Measurements from ENCODE around the gene ELAVL1. TPM values are rescaled to one million over a fixed set of nuclear protein-coding genes. Genes with fewer than 3 reads are reported as not detected.

The ELAVL1 gene
- polyA plus RNA-seq, 1 of the 3 experiments (the other 2 are of a cell fraction), result 49.6 TPM

DNA sequence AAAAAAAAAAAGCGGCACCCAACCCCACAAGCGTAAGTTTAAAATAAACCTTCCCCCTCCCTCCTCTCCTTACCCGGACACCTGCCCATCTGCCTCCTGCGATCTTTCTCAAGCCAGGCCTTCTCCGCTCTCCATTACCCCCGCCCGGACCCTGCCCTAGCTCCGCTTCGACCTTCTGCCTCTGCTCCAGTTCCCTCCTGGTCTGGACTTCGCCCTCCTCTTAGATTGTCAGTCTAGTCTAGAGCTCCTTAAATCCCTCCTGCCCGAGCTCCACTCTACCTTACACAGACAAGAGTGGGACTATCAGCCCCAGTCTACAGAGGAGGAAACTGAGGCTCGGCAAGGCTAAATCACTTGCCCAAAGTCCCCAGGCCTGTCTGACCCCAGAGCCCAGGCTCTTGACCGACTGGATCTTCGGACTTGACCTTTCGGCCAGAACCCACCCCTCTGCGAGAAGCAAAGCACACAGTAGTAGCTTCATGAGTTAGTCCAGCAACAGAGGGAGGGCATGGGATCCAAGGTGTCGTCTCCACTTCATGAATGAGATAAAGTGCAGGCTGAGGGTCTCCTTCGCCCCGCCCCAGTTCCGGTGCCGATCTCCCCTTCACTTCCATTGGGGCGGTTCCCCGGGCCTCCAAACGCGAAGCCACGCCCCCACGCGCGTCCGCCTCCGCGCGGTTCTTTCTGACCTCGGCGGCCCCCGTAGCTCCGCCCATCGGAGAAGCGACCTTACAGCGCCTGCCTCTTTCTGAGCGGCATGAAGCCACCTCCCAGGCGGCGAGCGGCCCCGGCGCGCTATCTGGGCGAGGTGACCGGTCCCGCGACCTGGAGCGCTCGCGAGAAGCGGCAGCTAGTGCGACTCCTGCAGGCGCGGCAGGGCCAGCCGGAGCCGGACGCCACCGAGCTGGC lies 85.6 kb downstream of the ELAVL1 start, which contains the start of gene SNAPC2 (continued):
- TF ChIP-seq FOSL2 (IDR thresholded peaks at IDR 0.05; ENCODE audit: borderline replicate concordance, low read depth), result no peak
- TF ChIP-seq, protein P1, sequence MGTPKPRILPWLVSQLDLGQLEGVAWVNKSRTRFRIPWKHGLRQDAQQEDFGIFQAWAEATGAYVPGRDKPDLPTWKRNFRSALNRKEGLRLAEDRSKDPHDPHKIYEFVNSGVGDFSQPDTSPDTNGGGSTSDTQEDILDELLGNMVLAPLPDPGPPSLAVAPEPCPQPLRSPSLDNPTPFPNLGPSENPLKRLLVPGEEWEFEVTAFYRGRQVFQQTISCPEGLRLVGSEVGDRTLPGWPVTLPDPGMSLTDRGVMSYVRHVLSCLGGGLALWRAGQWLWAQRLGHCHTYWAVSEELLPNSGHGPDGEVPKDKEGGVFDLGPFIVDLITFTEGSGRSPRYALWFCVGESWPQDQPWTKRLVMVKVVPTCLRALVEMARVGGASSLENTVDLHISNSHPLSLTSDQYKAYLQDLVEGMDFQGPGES (IDR thresholded peaks at IDR 0.05; ENCODE audit: low read depth, low read length), result no peak
- TF ChIP-seq RCOR1 (IDR thresholded peaks at IDR 0.05; ENCODE audit: low read length), result peak; percentile 17; the same call in 1 of the 2 replicates
- TF ChIP-seq TCF12 (IDR thresholded peaks at IDR 0.05), result no peak
- TF ChIP-seq RFX5 (IDR thresholded peaks at IDR 0.05; ENCODE audit: low read length), result no peak
- TF ChIP-seq, protein P2, sequence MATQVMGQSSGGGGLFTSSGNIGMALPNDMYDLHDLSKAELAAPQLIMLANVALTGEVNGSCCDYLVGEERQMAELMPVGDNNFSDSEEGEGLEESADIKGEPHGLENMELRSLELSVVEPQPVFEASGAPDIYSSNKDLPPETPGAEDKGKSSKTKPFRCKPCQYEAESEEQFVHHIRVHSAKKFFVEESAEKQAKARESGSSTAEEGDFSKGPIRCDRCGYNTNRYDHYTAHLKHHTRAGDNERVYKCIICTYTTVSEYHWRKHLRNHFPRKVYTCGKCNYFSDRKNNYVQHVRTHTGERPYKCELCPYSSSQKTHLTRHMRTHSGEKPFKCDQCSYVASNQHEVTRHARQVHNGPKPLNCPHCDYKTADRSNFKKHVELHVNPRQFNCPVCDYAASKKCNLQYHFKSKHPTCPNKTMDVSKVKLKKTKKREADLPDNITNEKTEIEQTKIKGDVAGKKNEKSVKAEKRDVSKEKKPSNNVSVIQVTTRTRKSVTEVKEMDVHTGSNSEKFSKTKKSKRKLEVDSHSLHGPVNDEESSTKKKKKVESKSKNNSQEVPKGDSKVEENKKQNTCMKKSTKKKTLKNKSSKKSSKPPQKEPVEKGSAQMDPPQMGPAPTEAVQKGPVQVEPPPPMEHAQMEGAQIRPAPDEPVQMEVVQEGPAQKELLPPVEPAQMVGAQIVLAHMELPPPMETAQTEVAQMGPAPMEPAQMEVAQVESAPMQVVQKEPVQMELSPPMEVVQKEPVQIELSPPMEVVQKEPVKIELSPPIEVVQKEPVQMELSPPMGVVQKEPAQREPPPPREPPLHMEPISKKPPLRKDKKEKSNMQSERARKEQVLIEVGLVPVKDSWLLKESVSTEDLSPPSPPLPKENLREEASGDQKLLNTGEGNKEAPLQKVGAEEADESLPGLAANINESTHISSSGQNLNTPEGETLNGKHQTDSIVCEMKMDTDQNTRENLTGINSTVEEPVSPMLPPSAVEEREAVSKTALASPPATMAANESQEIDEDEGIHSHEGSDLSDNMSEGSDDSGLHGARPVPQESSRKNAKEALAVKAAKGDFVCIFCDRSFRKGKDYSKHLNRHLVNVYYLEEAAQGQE (IDR thresholded peaks at IDR 0.05; ENCODE audit: low read depth, low read length), result 0 out of 2 replicates have a peak, but pooled peaks have one; percentile 18
- no peak for TF ChIP-seq GATA2 (CRISPR knock-in tag; IDR thresholded peaks at IDR 0.05)
- TF ChIP-seq MXI1 (IDR thresholded peaks at IDR 0.05; ENCODE audit: low read depth, low read length), result peak; percentile 56; the same call in 1 of the 2 replicates
- no peak; the same call in 1 of the 2 replicates for TF ChIP-seq FOXJ3 (CRISPR knock-in tag; IDR thresholded peaks at IDR 0.05)
- TF ChIP-seq TEAD4 (IDR thresholded peaks at IDR 0.05; ENCODE audit: borderline replicate concordance, insufficient read depth), result no peak
- TF ChIP-seq, protein P3, sequence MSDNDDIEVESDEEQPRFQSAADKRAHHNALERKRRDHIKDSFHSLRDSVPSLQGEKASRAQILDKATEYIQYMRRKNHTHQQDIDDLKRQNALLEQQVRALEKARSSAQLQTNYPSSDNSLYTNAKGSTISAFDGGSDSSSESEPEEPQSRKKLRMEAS (IDR thresholded peaks at IDR 0.05; ENCODE audit: low read depth), result peak; percentile 50; the same call in 1 of the 2 replicates
- TF ChIP-seq, protein P4, sequence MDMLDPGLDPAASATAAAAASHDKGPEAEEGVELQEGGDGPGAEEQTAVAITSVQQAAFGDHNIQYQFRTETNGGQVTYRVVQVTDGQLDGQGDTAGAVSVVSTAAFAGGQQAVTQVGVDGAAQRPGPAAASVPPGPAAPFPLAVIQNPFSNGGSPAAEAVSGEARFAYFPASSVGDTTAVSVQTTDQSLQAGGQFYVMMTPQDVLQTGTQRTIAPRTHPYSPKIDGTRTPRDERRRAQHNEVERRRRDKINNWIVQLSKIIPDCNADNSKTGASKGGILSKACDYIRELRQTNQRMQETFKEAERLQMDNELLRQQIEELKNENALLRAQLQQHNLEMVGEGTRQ (IDR thresholded peaks at IDR 0.05; ENCODE audit: borderline replicate concordance, low read depth, low read length), result no peak
- no peak for TF ChIP-seq JUND (IDR thresholded peaks at IDR 0.05)
- TF ChIP-seq ELF1 (IDR thresholded peaks at IDR 0.05), result peak; percentile 56; the same call in 1 of the 2 replicates
- TF ChIP-seq YY1 (IDR thresholded peaks at IDR 0.05; ENCODE audit: low read depth), result peak; percentile 34; the same call in 1 of the 2 replicates
- 0 out of 2 replicates have a peak, but pooled peaks have one; percentile 31 for TF ChIP-seq GABPA (IDR thresholded peaks at IDR 0.05; ENCODE audit: low read depth)
- TF ChIP-seq CHD2 (IDR thresholded peaks at IDR 0.05; ENCODE audit: low read length, partially characterized antibody), result peak; percentile 59
- TF ChIP-seq EP300 (IDR thresholded peaks at IDR 0.05; ENCODE audit: borderline replicate concordance in 1 of 2, low read depth in 1 of 2, low read length in 1 of 2), result no peak; a peak in 1 of 4 replicates
- TF ChIP-seq FOXM1 (IDR thresholded peaks at IDR 0.05; ENCODE audit: low read depth), result no peak
- TF ChIP-seq, protein P5, sequence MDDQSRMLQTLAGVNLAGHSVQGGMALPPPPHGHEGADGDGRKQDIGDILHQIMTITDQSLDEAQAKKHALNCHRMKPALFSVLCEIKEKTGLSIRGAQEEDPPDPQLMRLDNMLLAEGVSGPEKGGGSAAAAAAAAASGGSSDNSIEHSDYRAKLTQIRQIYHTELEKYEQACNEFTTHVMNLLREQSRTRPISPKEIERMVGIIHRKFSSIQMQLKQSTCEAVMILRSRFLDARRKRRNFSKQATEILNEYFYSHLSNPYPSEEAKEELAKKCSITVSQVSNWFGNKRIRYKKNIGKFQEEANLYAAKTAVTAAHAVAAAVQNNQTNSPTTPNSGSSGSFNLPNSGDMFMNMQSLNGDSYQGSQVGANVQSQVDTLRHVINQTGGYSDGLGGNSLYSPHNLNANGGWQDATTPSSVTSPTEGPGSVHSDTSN (IDR thresholded peaks at IDR 0.05), result 0 out of 2 replicates have a peak, but pooled peaks have one; percentile 22
- no peak for TF ChIP-seq SMC3 (IDR thresholded peaks at IDR 0.05; ENCODE audit: low read depth, low read length)
- peak; percentile 83 for TF ChIP-seq POLR2AphosphoS5 (IDR thresholded peaks at IDR 0.05; ENCODE audit: low read depth, low read length)

Data from SK-N-SH (cell line).